DND-41 (cell line): ENCODE measurements around the gene APCDD1L.

ENCODE experiments used
- EZH2 ChIP-seq: IDR thresholded peaks from 3 replicates; pipeline ENCODE4 v1.6.1; 2012; ENCODE audit warnings: borderline replicate concordance, low read depth, mild to moderate bottlenecking, moderate library complexity, low read length, inconsistent platforms; ENCODE audit not compliant: severe bottlenecking
- TF ChIP-seq, protein P1 (sequence below): IDR thresholded peaks from 2 replicates; pipeline ENCODE4 v1.5.1; 2012; ENCODE audit warnings: borderline replicate concordance, low read length, moderate library complexity, mild to moderate bottlenecking; ENCODE audit not compliant: poor library complexity, severe bottlenecking; ENCODE audit errors: extremely low read depth

DNA sequence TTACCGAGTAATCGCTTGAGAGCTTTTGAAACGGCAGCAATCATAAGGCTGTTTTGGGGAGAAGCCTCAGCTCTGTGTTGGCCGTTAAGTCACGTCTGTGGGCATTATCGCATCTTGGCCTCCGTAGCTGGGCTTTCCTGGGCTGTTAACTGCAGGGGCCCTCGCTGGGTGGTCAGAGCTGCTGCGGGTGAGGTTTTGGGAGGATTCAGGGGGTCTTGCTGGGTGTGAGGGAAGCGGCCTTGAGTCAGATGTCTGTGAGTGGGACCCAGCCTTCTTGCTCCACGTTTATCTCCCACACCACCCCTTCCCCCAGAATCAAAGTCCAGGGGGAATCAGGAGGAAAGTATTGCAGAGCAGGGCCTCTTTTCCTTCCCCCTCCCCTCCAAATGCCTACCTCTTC, 3.2 kb upstream of the APCDD1L start:
- TF ChIP-seq, protein P1, sequence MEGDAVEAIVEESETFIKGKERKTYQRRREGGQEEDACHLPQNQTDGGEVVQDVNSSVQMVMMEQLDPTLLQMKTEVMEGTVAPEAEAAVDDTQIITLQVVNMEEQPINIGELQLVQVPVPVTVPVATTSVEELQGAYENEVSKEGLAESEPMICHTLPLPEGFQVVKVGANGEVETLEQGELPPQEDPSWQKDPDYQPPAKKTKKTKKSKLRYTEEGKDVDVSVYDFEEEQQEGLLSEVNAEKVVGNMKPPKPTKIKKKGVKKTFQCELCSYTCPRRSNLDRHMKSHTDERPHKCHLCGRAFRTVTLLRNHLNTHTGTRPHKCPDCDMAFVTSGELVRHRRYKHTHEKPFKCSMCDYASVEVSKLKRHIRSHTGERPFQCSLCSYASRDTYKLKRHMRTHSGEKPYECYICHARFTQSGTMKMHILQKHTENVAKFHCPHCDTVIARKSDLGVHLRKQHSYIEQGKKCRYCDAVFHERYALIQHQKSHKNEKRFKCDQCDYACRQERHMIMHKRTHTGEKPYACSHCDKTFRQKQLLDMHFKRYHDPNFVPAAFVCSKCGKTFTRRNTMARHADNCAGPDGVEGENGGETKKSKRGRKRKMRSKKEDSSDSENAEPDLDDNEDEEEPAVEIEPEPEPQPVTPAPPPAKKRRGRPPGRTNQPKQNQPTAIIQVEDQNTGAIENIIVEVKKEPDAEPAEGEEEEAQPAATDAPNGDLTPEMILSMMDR = no peak
- no peak for TF ChIP-seq EZH2
